Breast epithelium (tissue), 4 donors: ENCODE measurements around the gene ZNF44. TPM values are rescaled to one million over a fixed set of nuclear protein-coding genes. Genes with fewer than 3 reads are reported as not detected.

Experiments used
- DNase-seq, 2 donors: peaks; one replicate each; pipeline ENCODE4 v3.0.0-alpha.2; 2019; ENCODE audit warnings: low spot score in 2 of 2
- H3K27ac ChIP-seq, 2 donors: fragments of 200-600 bp; sonication (generic) in 1 of 2; one replicate each; pipeline ENCODE4 v1.5.1; 2016 to 2019; ENCODE audit warnings: mild to moderate bottlenecking in 1 of 2
- H3K27me3 ChIP-seq, 2 donors: fragments of 200-600 bp; sonication (generic) in 1 of 2; one replicate each; pipeline versions ENCODE4 v1.5.1 to v1.6.0; 2017 to 2019; ENCODE audit warnings: control low read depth in 1 of 2, mild to moderate bottlenecking in 1 of 2
- H3K36me3 ChIP-seq: fragments of 200-600 bp; one replicate; pipeline ENCODE4 v1.5.1; 2019
- H3K4me1 ChIP-seq, 2 donors: fragments of 200-600 bp; sonication (generic); one replicate each; pipeline ENCODE4 v1.5.1; 2016 to 2019; ENCODE audit warnings: control low read depth in 1 of 2
- H3K4me3 ChIP-seq, 3 donors: fragments of 200-600 bp; sonication (generic); 1 replicate in 2 of 3; 2 replicates in 1 of 3; pipeline ENCODE4 v1.5.1; 2016 to 2019; ENCODE audit warnings: mild to moderate bottlenecking in 3 of 3, moderate library complexity in 2 of 3
- H3K9me3 ChIP-seq, 2 donors: fragments of 200-600 bp; sonication (generic) in 1 of 2; one replicate each; pipeline ENCODE4 v1.5.1; 2016 to 2019; ENCODE audit warnings: control low read depth in 1 of 2
- POLR2A ChIP-seq: fragments of 450-650 bp; IDR thresholded peaks from one replicate; pipeline ENCODE4 v1.6.1; 2016; ENCODE audit warnings: antibody characterized with exemption, mild to moderate bottlenecking, moderate library complexity
- POLR2AphosphoS5 ChIP-seq, 3 donors: sonication (generic); formaldehyde crosslinking; IDR thresholded peaks; one replicate each; pipeline ENCODE4 v1.6.1; 2017; ENCODE audit warnings: antibody characterized with exemption in 3 of 3
- intact Hi-C: fragments of 100-400 bp; cut with DNase I; formaldehyde crosslinking; loops from one replicate; pipeline ENCODE4 v1.15.1; 2023; ENCODE audit warnings: low total_unique reads
- total RNA-seq, 3 donors: library from RNA; depleted of rRNA; stranded (reverse); fragments of >200 nt; gene quantifications; one replicate each; pipeline ENCODE4 v1.1.0, GENCODE V29; 2016
- TF ChIP-seq, protein P1 (sequence below), 3 donors: fragments of 450-650 bp; IDR thresholded peaks; one replicate each; pipeline ENCODE4 v1.5.1; 2016 to 2017; ENCODE audit warnings: antibody characterized with exemption in 3 of 3, mild to moderate bottlenecking in 3 of 3, moderate library complexity in 3 of 3

Gene ZNF44
- total RNA-seq, 3 donors from 2014 or later = 12.3 to 23.9 (median 21.7) TPM

DNA sequence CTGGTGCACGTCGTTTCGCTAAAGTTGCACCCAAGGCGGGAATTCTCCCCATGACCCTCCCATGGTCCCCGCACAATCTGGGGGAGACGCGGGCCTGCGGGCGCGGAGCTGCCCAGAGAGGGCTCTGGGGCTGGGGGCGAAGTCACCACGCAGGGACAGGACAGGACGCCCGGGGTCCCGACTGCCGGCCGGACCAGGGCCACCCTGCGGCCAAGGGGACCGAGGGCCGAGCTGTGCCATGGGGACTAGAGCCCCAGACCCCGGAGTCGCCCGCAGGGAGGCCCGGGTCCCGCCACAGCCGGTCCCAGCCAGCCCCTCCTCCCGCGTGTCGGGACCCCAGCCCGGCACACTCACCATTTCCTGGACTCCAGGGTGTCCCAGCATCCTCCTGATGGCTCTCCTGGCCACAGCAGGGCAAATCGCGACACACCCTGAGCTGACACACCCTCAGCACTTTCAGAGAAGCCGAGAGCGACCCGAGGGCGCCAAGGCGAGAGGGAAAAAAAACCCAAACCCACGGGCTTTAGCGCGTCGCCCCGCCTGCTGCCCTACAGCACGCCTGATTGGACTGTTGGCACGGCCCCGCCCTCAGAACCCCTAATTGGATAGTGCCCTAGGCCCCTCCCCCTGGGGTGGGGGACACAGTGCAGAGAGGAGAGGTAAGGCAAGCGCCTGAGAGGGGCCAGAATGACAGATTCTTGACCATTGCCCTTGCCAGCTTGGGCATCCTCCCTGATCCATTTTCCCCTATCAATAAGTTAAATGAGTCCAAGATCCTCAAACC is 28.6 kb downstream of the ZNF44 start:
- no peaks in the 10 kb centered on the region for H3K27me3 ChIP-seq
- no peak overlapping the region for H3K27ac ChIP-seq
- peaks cover 73 to 75% of the 10 kb centered on the region in 2 donors for H3K9me3 ChIP-seq
- intact Hi-C loops = no loop called here
- no peak for DNase-seq
- no peak overlapping the region for H3K4me3 ChIP-seq
- TF ChIP-seq POLR2A (no peak), POLR2AphosphoS5 (IDR thresholded peaks at IDR 0.05) (no peak)
- TF ChIP-seq, protein P1, sequence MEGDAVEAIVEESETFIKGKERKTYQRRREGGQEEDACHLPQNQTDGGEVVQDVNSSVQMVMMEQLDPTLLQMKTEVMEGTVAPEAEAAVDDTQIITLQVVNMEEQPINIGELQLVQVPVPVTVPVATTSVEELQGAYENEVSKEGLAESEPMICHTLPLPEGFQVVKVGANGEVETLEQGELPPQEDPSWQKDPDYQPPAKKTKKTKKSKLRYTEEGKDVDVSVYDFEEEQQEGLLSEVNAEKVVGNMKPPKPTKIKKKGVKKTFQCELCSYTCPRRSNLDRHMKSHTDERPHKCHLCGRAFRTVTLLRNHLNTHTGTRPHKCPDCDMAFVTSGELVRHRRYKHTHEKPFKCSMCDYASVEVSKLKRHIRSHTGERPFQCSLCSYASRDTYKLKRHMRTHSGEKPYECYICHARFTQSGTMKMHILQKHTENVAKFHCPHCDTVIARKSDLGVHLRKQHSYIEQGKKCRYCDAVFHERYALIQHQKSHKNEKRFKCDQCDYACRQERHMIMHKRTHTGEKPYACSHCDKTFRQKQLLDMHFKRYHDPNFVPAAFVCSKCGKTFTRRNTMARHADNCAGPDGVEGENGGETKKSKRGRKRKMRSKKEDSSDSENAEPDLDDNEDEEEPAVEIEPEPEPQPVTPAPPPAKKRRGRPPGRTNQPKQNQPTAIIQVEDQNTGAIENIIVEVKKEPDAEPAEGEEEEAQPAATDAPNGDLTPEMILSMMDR (IDR thresholded peaks at IDR 0.05) = no peak
- H3K36me3 ChIP-seq = no peaks in the 10 kb centered on the region
- no peaks in the 10 kb centered on the region for H3K4me1 ChIP-seq

DNA sequence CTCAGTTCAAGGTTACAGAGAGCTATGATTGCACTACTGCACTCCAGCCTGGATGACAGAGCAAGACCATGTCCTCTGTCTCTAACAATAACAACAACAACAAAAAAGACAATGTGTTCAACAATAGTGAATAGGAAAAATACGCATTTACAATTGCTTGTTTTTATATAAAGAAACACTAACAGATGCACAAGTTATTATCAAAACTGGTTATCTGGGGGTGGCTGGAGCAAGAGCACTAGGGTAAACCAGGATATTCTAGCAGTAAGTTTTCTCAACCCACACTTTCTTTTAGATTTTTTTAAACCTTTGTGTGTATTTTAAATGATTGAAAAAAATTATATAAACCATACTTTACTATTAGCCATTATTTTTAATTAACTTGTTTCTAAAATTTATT is 33.1 kb downstream of the ZNF44 start:
- intact Hi-C loops = no loop called here
- Histone ChIP-seq H3K4me3 (no peak overlapping the region), H3K27ac (no peak overlapping the region), H3K9me3 (peaks cover 50 to 68% of the 10 kb centered on the region in 2 donors), H3K36me3 (no peaks in the 10 kb centered on the region), H3K27me3 (no peaks in the 10 kb centered on the region), H3K4me1 (no peaks in the 10 kb centered on the region)
- TF ChIP-seq POLR2A (no peak), POLR2AphosphoS5 (IDR thresholded peaks at IDR 0.05) (no peak)
- TF ChIP-seq, protein P1 (IDR thresholded peaks at IDR 0.05) = no peak
- no peak for DNase-seq

DNA sequence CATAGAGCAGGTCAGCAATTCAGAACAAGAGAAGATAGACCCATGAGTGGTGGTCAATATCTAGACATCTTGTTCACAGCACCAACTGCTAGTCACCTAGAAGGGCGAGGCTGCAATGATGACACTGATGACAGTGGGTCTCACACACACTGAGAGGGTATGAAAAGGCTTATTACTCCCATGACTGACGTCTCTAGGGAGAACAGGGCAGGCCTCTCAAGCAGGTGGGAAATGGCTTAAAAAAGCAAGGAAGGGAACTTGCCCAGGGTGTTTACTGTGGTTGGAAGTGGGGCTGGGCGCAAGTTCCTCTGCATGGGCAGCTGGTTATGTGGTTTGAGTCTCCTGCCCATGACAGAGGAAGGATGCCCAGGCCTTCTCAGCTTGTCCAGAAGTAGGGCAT is 33.8 kb downstream of the ZNF44 start:
- Histone ChIP-seq H3K27me3 (no peaks in the 10 kb centered on the region), H3K4me3 (no peak overlapping the region), H3K4me1 (no peaks in the 10 kb centered on the region), H3K9me3 (peaks cover 43 to 65% of the 10 kb centered on the region in 2 donors), H3K36me3 (no peaks in the 10 kb centered on the region), H3K27ac (no peak overlapping the region)
- TF ChIP-seq, protein P1 (IDR thresholded peaks at IDR 0.05) = no peak
- TF ChIP-seq POLR2A (no peak), POLR2AphosphoS5 (IDR thresholded peaks at IDR 0.05) (no peak)
- intact Hi-C loops = no loop called here
- DNase-seq = no peak

DNA sequence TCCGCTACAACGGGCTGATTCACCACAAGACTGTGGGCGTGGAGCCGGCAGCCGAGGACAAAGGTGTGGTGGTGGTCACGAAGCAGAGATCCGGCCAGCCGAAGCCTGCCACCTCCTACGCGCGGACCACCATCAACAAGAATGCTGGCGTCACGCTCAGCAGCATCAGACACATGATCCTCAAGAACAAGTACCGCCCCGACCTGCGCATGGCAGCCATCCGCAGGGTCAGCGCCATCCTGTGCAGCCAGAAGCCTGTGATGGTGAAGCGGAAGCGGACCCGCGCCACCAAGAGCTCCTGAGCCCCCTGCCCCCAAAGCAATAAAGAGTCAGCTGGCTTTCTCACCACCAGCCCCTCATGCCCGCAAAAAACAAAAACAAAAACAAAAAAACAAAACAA is 34.4 kb downstream of the ZNF44 start:
- TF ChIP-seq POLR2AphosphoS5 (IDR thresholded peaks at IDR 0.05) = no peak
- TF ChIP-seq, protein P1 (IDR thresholded peaks at IDR 0.05) = no peak
- no peak for TF ChIP-seq POLR2A
- Histone ChIP-seq H3K27ac (no peak overlapping the region), H3K9me3 (peaks cover 42 to 63% of the 10 kb centered on the region in 2 donors), H3K4me3 (no peak overlapping the region), H3K27me3 (no peaks in the 10 kb centered on the region), H3K4me1 (no peaks in the 10 kb centered on the region), H3K36me3 (no peaks in the 10 kb centered on the region)
- intact Hi-C loops = no loop called here
- DNase-seq = no peak

DNA sequence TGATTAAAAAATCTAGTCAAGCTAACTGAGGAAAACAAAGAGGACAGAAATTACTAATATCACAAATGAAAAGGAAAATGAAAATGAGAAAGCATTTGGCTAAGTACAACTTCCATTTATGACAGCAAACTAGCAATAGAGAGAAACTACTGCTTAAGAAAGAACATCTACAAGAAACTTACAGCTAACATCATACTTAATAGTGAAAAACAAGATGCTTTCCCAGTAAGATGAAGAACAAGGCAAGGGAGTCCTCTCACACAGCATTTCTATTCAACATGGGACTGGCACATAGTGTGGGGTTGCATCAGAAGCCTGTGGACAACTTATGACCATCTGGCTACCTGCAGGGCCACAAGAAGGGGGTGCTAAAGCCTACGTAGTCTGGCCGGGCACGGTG is 39.3 kb downstream of the ZNF44 start:
- Histone ChIP-seq H3K36me3 (no peaks in the 10 kb centered on the region), H3K27me3 (no peaks in the 10 kb centered on the region), H3K27ac (no peak overlapping the region), H3K4me3 (no peak overlapping the region), H3K4me1 (no peaks in the 10 kb centered on the region), H3K9me3 (peaks cover 20 to 61% of the 10 kb centered on the region in 2 donors)
- DNase-seq = no peak
- TF ChIP-seq POLR2A (no peak), POLR2AphosphoS5 (IDR thresholded peaks at IDR 0.05) (no peak)
- TF ChIP-seq, protein P1 (IDR thresholded peaks at IDR 0.05) = no peak
- intact Hi-C loops = no loop called here
